Fibroblast of mammary gland (primary cell): Measurements from ENCODE around the gene PGP.

ENCODE experiments used
- DNase-seq: peaks from one replicate; pipeline ENCODE4 v3.0.0-alpha.2; 2010; ENCODE audit warnings: low read depth
- H3K4me3 ChIP-seq: 2 replicates; pipeline ENCODE4 v1.5.1; 2011; ENCODE audit warnings: low read depth, mild to moderate bottlenecking, low read length, moderate library complexity; ENCODE audit not compliant: control insufficient read depth
- TF ChIP-seq, protein P1 (sequence below): conservative IDR thresholded peaks from 2 replicates; pipeline ENCODE4 v1.5.1; 2011; ENCODE audit warnings: low read depth, low read length, inconsistent platforms; ENCODE audit not compliant: control insufficient read depth, insufficient read depth

Gene PGP

DNA sequence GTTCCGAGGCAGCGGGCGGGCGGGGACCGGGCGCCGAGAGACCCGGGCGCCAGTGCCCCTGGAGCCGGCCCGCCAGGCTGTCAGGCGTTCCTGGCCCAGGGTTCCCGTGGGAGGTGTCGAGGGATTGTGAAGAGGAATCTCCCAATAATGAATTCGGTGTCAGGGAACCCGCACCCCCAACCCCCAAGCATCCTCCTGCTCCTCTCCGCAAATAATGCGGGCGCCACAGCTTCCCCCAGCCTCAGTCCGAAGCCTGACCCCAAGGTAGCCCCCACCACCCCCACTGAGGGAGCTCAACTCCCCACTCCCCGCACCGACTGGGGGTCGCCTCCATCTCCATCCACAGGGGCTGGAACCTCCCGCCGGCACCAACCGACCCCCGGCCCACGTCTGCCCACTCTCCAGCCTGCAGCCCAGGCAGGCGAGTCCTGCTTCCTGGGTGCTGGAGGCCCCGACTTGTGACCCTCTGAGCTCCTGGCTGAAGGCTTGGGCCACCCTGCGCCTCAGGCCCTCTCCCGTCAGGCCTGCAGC lies 17.6 kb downstream of the PGP start:
- TF ChIP-seq, protein P1, sequence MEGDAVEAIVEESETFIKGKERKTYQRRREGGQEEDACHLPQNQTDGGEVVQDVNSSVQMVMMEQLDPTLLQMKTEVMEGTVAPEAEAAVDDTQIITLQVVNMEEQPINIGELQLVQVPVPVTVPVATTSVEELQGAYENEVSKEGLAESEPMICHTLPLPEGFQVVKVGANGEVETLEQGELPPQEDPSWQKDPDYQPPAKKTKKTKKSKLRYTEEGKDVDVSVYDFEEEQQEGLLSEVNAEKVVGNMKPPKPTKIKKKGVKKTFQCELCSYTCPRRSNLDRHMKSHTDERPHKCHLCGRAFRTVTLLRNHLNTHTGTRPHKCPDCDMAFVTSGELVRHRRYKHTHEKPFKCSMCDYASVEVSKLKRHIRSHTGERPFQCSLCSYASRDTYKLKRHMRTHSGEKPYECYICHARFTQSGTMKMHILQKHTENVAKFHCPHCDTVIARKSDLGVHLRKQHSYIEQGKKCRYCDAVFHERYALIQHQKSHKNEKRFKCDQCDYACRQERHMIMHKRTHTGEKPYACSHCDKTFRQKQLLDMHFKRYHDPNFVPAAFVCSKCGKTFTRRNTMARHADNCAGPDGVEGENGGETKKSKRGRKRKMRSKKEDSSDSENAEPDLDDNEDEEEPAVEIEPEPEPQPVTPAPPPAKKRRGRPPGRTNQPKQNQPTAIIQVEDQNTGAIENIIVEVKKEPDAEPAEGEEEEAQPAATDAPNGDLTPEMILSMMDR, result no peak
- no peak for DNase-seq
- no peak overlapping the region for H3K4me3 ChIP-seq

DNA sequence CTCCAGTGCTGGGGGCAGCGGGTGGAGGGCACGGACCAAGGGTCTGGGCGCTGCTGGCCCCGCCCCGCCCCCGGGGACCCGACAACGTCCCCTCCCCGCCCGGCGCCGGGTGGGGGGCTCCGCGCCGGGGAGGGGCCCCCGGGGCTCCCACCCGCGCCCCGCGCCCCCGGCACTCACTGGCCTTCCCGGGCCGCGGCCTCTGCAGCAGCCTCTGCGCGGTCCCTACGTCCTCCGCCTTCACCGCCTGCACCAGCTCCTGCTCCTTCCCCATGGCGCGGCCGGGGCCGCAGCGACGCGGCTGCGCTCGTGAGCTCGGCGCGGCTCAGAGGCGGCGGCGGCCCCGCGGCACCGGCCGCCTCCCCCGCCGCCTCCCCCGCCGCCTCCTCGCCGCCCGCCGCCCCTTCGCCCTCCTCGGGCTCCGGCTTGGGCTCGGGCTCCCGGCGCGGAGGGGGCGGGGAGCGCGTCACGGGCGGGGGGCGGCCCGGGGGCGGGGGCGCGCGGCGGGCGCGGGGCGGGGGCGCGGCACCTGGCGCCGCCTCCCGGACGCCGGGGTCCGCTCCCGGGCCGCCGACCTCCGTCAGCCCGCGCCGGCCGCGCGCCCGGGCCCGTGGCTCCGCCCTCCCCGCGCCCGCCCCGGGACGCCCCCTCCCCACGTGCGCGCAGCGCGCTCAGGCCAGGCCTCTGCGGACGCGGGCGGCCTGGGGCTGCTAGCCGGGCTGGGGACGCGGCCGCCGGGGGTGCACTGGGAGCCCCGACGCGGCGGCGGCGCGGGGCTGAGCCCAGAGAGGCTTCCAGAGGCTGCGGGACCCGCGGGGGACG lies 18.3 kb downstream of the PGP start, which contains the start of gene CASKIN1:
TSS of gene CASKIN1 (minus strand) at position 444 of the 819 bp plus-strand sequence. CDS start at position 271, 173 bp downstream.
- no peak for DNase-seq
- TF ChIP-seq, protein P1, result no peak
- no peak within 1 kb of the TSS for H3K4me3 ChIP-seq

DNA sequence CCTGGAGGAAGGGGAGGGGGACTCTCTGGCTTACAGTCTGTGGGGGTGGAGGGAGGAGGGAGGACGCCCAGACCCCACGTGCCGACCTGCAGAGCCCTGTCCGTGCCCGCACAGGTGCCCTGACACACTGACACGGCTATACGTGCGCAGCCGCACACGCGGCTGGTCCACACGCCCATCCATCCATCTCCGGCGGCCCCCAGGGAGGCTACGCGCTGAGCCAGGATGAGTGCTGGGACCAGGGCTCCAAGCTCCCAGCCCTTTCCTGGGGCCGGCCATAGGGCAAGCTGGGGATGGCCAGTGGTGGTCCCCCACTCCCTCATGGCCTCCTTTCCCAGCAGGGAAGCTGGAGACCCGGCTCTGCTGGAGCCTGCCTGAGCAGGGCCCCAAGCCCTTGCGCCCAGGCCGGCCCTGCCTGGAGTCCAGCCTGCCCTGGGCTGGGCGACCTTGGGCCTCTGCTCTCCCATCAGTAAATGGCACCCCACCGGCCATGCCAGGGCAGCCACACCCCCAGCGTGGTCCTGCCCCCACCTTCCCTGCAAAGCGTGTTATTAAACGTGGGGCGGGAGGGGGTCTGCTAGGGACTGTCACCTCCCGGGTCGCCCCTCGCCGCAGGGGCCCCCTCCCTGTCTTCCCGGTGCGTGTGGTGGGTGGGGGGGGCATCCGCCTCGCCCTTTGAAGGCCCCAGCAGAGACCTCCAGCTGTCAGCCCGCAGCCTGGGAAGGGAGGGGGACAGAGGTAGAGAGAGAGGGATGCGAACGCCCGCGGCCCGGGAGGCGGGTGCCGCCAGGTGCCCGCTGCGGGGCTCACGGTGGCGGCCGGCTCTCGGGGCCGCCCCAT lies 19.1 kb downstream of the PGP start:
- DNase-seq, result no peak
- no peak overlapping the region for H3K4me3 ChIP-seq
- TF ChIP-seq, protein P1, result no peak

DNA sequence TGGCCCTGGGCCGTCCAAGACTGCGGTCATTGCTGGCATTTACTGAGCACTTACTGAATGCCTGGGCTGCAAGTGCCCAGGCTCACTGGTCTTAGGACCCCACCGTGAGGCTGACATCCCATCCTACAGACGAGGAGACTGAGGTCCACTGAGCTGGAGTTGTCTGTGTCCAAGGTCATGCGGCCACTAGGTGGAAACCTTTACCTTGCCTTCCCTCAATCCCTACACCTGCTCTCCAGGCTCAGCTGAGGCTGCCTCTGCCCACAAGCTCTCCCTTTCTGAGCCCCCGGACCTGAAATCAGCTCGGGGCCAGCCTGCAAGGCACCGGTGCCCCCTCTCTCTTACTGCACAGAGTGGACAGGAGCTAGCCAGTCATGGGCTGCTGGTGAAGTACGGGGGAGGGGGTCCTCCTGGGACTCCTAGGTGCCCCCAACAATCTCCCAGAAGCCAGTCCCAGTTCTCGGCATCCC lies 19.8 kb downstream of the PGP start:
- peak; percentile 45 for DNase-seq
- H3K4me3 ChIP-seq, result no peak overlapping the region

DNA sequence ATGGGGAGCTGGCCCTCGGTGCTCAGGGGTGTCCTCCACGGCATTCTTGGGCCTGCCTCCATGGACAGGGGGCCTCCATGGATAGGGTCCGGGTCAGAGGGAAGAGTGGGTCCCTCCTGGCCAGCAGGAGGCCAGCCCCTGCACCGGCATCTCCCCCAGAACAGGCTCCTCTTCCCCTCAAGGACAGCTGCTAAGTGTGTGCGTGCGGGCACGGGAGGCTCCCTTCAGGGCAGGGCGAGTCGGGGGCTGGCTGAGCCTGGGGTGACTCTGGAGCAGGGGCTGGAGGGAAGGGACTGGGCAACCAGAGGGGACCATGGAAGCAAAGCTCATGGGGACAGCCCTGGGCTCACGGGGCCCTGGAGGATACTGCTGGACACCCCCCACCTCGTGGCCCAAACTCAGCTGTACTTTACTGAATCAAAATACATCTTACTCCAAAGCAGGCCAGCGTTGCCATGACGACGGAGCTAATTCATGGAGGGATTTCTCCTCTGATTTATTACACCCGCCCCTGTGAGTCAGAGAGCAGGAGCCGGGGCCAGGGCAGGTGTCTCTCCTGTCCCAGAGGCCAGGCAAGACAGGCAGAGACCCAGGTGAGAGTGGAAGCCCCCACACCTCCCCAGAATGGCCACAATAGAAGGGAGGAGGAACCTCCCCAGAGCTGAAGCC lies 20.3 kb downstream of the PGP start:
- DNase-seq, result peak; percentile 53
- TF ChIP-seq, protein P1, result no peak
- H3K4me3 ChIP-seq, result no peak overlapping the region

More for the DNA sequence above, 19.8 kb downstream of the PGP start:
- TF ChIP-seq, protein P1, result peak; percentile 34

DNA sequence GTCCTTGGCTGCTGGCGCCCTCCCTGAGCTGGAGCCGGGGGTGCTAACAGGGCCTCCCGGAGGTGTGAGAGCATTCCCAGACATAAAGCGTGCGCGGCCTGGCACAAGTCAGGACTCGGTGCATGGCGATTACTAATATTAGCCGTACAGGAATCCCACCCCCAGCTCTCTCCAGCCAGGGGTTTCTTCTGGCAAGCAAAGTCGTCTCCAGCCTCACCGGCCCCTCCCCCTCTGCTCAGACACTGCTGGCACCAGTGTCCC lies 23.3 kb downstream of the PGP start:
- TF ChIP-seq, protein P1, result no peak
- DNase-seq, result no peak
- no peak overlapping the region for H3K4me3 ChIP-seq
